ENCODE measurements around the gene NR2F2.

NR2F2 gene

GRCh38 chr15:96343113-96344059 is 12.9 kb downstream of the NR2F2 start:
- no peak for DNase-seq (ENCODE audit: low read depth)

- DNase-seq (ENCODE audit: low read depth): no peak
Measured at GRCh38 chr15:96344060-96344705, 13.7 kb downstream of the NR2F2 start.

- DNase-seq (ENCODE audit: low read depth): no peak
Measured at GRCh38 chr15:96344706-96345559, 14.4 kb downstream of the NR2F2 start.

- no peak for DNase-seq (ENCODE audit: low read depth)
Measured at GRCh38 chr15:96345560-96346399, 15.3 kb downstream of the NR2F2 start.

DNA sequence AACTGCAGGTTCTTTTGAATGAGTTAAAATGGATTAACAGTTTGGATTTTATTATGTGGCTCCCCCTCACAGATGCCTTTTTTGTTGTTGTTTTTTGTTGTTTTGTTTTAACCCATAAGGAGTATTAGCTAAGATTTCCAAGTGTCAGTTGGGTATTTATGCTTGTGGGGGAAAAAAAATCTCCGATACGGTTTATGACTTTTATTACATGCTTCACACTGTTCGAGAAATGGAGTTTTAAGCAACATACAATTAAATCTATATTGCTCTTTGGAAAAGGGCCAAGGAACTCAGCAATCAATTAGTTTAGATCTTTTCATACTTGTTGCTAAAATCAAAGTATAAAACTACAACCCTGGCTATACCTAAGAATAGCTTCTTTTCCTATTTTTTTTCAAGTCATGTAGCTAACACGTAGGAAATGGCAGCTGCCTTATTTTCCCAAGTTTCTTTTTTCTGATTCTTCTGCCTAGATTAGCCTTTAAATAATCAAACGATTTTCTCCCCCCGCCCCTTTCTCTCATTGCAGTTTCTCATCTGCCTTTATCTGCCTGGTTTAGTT is 16.0 kb downstream of the NR2F2 start:
- no peak for DNase-seq (ENCODE audit: low read depth)

- no peak for DNase-seq (ENCODE audit: low read depth)
Measured at GRCh38 chr15:96347181-96348111, 16.9 kb downstream of the NR2F2 start.

- DNase-seq (ENCODE audit: low read depth): no peak
Measured at GRCh38 chr15:96348112-96349027, 17.9 kb downstream of the NR2F2 start.

- no peak for DNase-seq (ENCODE audit: low read depth)
Measured at GRCh38 chr15:96349034-96349856, 18.7 kb downstream of the NR2F2 start.

DNA sequence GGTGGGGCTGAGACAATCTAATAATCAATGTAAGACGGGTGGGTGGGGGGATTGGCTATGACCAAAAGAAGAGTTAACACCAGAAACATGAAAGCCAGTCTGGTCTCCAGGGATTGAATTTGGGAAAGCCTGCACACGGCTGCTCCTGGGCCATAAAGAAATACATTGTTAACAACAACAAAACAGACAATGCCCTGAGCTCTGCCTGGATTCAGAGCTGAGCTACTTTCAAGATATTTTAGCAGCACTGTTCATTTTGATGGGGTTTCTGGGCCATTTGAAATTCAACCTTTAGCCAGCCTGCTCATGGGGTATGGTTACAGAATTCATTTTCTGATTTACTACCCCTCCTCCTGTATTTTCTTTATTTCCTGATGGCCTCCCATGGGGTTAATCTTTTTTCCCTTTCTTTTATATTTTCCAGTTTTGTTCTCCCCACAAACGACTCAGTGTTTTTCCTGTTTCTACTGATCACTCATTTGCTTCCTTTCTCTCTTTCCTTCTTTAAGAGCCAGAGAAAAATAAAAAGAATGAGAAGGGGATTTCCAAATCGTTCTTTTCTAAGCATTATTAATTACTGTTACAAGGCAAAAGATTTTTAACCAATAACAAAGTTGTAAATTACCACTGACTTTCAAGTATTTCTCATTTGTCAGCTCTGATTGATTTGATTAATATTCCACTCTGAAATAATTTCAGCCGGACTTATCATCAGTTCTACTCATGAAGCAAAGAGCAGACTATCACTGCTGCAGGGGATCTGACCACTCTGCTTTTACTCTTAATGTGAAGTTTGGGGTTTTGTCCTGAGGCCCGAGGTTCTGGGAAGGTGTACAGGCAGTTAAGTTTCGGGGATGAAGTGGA is 19.6 kb downstream of the NR2F2 start:
- DNase-seq (ENCODE audit: low read depth): no peak

DNA sequence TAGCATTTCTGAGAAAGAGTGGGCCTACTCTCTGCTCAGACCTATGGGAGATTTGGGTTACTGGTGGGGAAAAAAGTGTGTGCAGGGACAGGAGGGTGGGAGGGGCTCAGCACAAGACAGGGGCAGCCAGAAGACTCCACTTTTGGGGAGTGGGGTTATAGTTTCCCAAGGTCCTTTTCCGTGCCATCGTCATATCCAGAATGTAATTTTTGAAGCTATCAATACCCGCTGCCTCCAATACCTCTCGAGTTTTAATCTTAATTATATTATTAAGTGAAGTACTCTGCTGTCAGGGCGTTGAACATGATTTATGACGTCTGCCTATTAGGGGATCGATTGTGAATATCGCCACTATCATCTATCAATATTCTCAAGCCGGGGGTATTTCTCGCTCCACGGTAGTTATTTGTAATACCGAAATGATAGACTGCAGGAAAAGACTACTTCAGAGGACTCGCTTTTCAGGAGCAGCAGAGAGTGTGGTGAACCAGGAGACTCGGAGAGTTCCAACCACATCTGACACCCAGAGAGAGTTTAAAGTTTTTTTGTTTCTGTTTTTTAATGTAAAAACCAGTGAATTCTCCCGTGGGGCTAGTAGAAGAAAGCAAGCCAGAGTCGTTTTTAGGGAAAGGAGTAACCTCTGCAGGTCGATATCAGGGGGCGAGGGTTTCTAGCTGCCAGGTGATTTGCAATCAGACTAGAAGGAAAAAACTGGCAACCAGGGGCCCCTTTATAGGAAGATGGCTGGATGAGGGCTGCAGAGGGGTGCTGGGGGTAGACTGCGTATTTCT is 20.6 kb downstream of the NR2F2 start:
- no peak for DNase-seq (ENCODE audit: low read depth)

DNA sequence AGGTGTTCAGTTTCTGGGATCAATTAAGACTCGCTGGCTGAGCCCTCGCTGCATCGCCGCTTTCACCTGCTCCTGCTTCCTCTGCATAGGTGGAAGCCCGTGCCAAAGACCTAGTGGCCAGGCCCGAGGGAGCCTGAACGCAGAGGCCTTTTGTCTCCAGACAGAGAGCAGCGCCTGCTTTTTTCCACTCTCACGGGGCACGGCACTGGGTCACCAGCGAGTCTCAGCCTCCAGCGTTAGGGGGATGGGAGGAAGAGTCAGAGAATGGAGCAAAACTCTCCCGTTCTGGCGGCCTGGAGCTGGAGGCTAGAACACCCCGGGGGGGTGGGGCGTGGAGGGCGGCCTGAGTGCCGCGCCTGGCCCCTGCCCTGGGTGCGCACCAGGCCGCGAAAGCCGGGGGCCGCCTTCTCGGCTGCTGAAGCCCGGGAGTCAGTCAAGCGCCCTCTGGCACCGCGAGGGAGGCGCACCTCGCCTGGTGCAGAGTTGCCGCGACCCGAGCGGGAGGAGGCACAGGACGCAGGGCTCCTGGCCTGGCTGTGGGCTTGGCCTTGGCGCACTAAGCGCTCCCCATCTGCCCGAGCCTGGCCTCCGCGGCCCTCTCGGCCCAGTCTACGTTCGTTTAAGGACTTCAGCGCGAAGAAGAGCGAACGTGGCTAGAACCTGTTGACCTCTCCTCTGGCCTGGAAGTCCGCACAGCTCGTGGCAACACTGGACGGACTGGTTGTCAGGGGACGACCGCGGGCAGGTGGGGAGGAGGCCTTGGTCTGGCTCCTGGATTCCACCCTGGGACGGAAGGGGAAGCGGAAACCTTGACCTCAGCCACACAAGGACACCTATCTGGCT is 21.5 kb downstream of the NR2F2 start:
- no peak for DNase-seq (ENCODE audit: low read depth)

GRCh38 chr15:96352604-96353405 is 22.3 kb downstream of the NR2F2 start:
- no peak for DNase-seq (ENCODE audit: low read depth)

DNA sequence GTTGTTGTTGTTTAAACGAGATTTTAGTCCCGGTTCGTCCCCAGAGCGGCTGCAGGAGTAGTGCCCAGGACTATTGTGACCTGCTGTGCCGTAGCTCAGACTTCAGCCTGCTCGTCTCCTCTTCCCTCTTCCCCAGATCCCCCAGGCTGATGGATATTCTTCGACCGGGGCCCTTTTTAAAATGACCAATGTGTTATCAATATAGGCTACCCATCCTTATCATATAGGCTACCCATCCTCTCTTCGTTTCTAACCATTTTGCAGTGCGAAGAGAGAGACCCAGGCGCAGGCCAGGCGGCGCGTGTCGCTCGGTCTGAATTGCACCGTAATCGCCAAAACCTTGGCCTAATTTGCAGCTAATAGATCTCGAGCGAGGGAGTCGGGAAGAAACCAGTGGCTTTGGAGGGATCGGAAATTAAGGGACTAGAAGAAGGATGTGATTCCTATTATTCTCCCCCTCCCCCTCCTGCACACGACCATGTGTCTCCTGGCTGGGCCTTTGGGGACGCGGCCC is 23.0 kb downstream of the NR2F2 start:
- no peak for DNase-seq (ENCODE audit: low read depth)
